ENCODE results near the gene TRAF3. TPM values are rescaled to one million over a fixed set of nuclear protein-coding genes. Genes with fewer than 3 reads are reported as not detected.
"Not testable (repeated sequence)": the region's sequence is repeated elsewhere in the genome, so short reads cannot be mapped to it uniquely, and the experiment has no call there.

The TRAF3 gene
- total RNA-seq, 2 experiments from 2014 or later = 39.1 to 40.2 TPM

DNA sequence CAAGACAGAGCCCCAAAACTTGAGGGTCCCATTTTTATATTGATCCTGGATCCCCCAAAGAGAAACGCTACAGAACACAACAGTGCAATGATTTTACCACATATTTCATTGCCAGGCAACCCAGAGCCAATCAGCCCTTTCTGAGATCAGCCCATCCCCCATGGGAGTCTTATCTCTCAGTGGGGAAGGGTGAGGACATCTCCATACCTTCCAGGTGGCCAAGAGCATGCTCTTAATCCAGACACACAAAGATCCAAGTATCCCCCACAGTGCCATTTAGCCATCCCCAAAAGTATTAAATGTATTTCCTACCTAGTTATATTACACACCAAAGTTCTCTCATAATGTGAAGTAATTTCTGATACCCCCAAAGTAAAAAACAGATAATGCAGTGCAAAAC lies 82.7 kb downstream of the TRAF3 start:
- POLR2A ChIA-PET = interaction anchor here (1.0 kb wide), 1 partner anchor 80 kb away, joined by 3 read pairs; no protein-coding TSS in a partner anchor
- Mint-ChIP-seq H3K36me3 (ENCODE audit: low read depth) (peaks cover 72% of the 10 kb centered on the region), H3K4me1 (ENCODE audit: low read depth) (peaks cover 10% of the 10 kb centered on the region), H3K9me3 (peaks cover 24% of the 10 kb centered on the region), H3K27ac (no peak overlapping the region), H3K4me3 (no peak overlapping the region), H3K27me3 (no peaks in the 10 kb centered on the region)
- CTCF ChIA-PET = no interaction called here
- TF ChIP-seq, protein P1, sequence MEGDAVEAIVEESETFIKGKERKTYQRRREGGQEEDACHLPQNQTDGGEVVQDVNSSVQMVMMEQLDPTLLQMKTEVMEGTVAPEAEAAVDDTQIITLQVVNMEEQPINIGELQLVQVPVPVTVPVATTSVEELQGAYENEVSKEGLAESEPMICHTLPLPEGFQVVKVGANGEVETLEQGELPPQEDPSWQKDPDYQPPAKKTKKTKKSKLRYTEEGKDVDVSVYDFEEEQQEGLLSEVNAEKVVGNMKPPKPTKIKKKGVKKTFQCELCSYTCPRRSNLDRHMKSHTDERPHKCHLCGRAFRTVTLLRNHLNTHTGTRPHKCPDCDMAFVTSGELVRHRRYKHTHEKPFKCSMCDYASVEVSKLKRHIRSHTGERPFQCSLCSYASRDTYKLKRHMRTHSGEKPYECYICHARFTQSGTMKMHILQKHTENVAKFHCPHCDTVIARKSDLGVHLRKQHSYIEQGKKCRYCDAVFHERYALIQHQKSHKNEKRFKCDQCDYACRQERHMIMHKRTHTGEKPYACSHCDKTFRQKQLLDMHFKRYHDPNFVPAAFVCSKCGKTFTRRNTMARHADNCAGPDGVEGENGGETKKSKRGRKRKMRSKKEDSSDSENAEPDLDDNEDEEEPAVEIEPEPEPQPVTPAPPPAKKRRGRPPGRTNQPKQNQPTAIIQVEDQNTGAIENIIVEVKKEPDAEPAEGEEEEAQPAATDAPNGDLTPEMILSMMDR (IDR thresholded peaks at IDR 0.05) = no peak
- no peak for ATAC-seq
- no peak for DNase-seq
- intact Hi-C loops (cut with micrococcal nuclease) = no loop called here

DNA sequence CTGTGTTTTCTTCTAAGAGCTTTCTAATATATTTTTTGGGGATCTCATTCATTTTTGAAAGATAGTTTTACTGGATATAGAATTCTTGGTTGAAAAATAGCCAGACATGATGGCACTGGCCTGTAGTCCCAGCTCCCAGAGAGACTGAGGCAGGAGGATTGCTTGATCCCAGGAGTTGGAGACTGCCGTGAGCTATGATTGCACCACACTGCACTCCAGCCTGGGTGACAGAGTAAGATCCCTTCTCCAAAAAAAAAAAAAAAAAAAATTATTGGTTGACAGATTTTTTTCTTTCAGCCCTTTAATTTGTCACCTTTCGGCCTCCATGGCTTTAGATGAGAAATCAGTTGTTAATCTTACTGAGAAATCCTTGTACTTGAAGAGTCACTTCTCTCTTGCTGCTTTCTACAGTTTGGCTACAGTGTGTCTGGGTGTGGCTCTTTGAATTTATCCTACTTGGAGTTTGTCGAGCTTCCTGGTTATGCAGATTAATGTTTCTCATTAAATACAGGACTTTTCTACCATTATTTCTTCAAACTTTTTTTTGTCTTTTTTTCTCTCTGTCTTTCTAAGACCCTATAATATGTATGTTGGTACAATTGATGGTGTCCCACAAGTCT lies 85.0 kb downstream of the TRAF3 start:
- peaks cover 64% of the 10 kb centered on the region for H3K36me3 Mint-ChIP-seq (ENCODE audit: low read depth)
- intact Hi-C loops (cut with micrococcal nuclease) = no loop called here
- ATAC-seq (no peak), DNase-seq (no peak)
- no peaks in the 10 kb centered on the region for H3K27me3 Mint-ChIP-seq
- no peak overlapping the region for H3K27ac Mint-ChIP-seq
- CTCF ChIA-PET = no interaction called here
- TF ChIP-seq, protein P1 (IDR thresholded peaks at IDR 0.05) = no peak
- no peak overlapping the region for H3K4me3 Mint-ChIP-seq
- peaks cover 4% of the 10 kb centered on the region for H3K4me1 Mint-ChIP-seq (ENCODE audit: low read depth)
- H3K9me3 Mint-ChIP-seq = peaks cover 16% of the 10 kb centered on the region
- POLR2A ChIA-PET = no interaction called here

DNA sequence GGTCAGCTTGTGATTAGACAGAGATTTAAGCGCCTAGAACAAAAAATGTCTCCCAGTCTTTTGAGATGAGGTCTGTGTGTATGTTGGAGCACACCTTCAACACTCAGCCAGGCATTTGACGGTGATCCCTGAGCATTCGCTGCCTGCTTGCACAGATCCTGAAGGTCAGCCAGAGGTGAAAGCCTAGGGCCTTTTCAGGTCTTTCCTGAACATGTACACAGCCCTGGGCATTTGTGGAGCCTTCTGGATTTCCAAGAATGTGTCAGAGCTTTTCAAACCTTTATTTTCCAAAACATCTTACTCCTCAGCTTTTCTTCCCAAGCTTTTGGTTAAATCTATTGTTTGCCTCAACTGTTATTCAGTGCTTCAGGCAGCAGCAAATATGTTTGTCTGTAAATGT lies 86.1 kb downstream of the TRAF3 start:
- H3K9me3 Mint-ChIP-seq = peaks cover 15% of the 10 kb centered on the region
- ATAC-seq (no peak), DNase-seq (no peak)
- H3K4me3 Mint-ChIP-seq = no peak overlapping the region
- intact Hi-C loops (cut with micrococcal nuclease) = no loop called here
- ChIA-PET POLR2A (no interaction called here), CTCF (no interaction called here)
- no peaks in the 10 kb centered on the region for H3K27me3 Mint-ChIP-seq
- H3K27ac Mint-ChIP-seq = no peak overlapping the region
- TF ChIP-seq, protein P1 (IDR thresholded peaks at IDR 0.05) = no peak
- peaks cover 57% of the 10 kb centered on the region for H3K36me3 Mint-ChIP-seq (ENCODE audit: low read depth)
- H3K4me1 Mint-ChIP-seq (ENCODE audit: low read depth) = peaks cover 6% of the 10 kb centered on the region

DNA sequence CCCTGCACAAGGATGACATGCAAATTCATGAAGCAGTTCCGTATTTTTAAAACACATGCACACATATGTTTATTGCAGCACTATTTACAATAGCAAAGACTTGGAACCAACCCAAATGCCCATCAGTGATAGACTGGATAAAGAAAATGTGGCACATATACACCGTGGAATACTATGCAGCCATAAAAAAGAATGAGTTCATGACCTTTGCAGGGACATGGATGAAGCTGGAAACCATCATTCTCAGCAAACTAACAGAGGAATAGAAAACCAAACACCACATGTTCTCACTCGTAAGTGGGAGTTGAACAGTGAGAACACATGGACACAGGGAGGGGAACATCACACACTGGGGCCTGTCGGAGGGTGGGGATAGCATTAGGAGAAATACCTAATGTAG lies 88.7 kb downstream of the TRAF3 start:
- H3K4me3 Mint-ChIP-seq; H3K27ac Mint-ChIP-seq; POLR2A ChIA-PET; DNase-seq; H3K4me1 Mint-ChIP-seq (ENCODE audit: low read depth); H3K27me3 Mint-ChIP-seq; CTCF ChIA-PET; intact Hi-C loops (cut with micrococcal nuclease); ATAC-seq: not testable (repeated sequence)
- H3K9me3 Mint-ChIP-seq = peaks cover 11% of the 10 kb centered on the region
- H3K36me3 Mint-ChIP-seq (ENCODE audit: low read depth) = peaks cover 51% of the 10 kb centered on the region

DNA sequence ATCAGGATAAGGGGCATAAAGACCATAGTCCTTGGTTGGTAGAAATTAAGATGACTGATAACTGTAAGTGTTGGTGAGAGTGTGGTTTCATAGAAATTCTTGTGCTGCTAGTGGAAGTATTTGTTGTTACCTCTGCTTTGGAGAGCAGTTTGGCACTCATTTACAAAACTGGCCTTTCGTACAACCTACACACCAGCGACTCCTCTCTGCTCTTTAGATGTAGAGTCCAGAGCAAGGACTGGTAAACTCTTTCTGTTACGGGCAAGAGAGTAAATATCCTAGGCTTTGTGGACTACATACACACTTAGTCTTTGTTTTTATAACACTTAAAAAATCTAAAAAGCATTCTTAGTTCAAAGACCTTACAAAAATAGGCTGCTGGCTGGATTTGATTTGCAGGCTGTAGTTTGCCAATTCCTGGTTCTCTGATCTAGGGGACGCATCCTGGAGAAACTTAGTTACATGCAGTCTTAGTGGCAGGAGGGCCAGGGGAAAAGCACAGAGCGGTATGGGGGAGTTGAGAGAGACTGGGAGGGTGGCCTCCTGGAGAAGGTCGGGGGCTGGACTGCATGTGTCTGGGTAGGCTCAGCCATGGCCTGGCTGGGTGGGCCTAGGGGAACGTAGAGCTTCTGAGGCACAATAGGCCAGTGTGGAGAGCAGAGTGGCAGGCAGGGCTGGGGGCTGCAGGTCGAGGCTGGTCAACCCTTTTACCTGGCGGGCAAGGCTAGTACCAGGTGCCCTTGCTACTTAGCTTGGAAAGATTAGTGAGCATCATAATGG lies 89.9 kb downstream of the TRAF3 start:
- Mint-ChIP-seq H3K4me1 (ENCODE audit: low read depth) (peaks cover 17% of the 10 kb centered on the region), H3K27me3 (no peaks in the 10 kb centered on the region), H3K36me3 (ENCODE audit: low read depth) (peaks cover 47% of the 10 kb centered on the region), H3K4me3 (no peak overlapping the region), H3K27ac (peak overlapping the region; percentile 37), H3K9me3 (peaks cover 4% of the 10 kb centered on the region)
- DNase-seq (no peak), ATAC-seq (no peak)
- TF ChIP-seq, protein P1 (IDR thresholded peaks at IDR 0.05) = no peak
- intact Hi-C loops (cut with micrococcal nuclease) = no loop called here
- ChIA-PET CTCF (interaction anchor here (1.1 to 1.5 kb wide), 2 partner anchors 11 to 172 kb away, joined by 3 read pairs; no protein-coding TSS in a partner anchor), POLR2A (no interaction called here)
